Measurements from ENCODE around the gene SHTN1. TPM values are rescaled to one million over a fixed set of nuclear protein-coding genes. Genes with fewer than 3 reads are reported as not detected.

Gene SHTN1
- total and polyA plus RNA-seq, 10 of the 15 experiments (the other 5 are each of a cell fraction or from before 2014, with no cell fraction given): 0.79 to 4.0 (median 2.0) TPM

DNA sequence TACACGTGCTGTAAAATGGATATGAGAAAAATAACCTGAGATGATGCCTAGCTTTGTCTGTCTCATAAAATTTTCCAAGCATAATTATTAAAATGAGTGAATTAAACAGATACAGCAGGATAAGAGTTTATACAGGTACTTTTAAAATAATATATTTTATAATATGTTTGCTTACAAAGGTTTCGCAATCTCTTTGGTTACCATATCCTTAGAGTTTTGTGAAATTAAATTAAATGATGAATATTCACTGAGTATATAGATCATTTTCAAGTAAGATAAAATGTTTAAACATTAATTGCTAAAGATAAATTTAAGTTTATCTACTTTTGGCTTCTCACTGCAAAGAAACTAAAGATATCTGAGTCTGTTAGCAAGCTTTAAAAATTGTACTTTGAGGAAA, 11.4 kb downstream of the SHTN1 start (continued):
- no peak for TF ChIP-seq ATF7 (IDR thresholded peaks at IDR 0.05; ENCODE audit: low read depth)
- TF ChIP-seq WRNIP1 (IDR thresholded peaks at IDR 0.05; ENCODE audit: borderline replicate concordance, low read depth, low read length): no peak
- TF ChIP-seq HDAC6 (IDR thresholded peaks at IDR 0.05; ENCODE audit: unreplicated experiment): no peak
- TF ChIP-seq NR2F1 (conservative IDR thresholded peaks at IDR 0.05): no peak
- no peak for TF ChIP-seq SREBF2 (IDR thresholded peaks at IDR 0.05; ENCODE audit: low read length)
- no peak for TF ChIP-seq ZNF622 (IDR thresholded peaks at IDR 0.05)

DNA sequence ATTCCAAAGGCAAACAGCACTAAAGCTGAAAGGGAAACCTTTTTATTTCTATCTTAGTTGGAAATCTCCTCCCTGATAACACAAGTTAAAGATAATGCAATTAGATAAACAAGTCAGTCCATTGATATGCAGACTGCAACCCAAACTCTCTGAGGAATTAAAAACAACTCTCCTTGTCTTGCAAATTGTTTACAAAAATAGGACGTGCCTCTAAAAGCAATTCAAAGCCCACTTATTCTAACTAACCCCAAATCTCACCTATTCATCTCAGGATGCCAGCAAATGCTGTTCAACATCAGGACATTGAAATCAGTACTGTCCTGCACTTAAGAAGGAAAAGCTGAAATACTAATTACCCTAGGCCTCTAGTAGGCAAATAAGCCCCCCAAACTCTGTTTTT, 12.8 kb downstream of the SHTN1 start:
- H3K79me2 ChIP-seq (ENCODE audit: control insufficient read depth, insufficient read depth, low read length): no peaks in the 10 kb centered on the region
- TF ChIP-seq, protein P1, sequence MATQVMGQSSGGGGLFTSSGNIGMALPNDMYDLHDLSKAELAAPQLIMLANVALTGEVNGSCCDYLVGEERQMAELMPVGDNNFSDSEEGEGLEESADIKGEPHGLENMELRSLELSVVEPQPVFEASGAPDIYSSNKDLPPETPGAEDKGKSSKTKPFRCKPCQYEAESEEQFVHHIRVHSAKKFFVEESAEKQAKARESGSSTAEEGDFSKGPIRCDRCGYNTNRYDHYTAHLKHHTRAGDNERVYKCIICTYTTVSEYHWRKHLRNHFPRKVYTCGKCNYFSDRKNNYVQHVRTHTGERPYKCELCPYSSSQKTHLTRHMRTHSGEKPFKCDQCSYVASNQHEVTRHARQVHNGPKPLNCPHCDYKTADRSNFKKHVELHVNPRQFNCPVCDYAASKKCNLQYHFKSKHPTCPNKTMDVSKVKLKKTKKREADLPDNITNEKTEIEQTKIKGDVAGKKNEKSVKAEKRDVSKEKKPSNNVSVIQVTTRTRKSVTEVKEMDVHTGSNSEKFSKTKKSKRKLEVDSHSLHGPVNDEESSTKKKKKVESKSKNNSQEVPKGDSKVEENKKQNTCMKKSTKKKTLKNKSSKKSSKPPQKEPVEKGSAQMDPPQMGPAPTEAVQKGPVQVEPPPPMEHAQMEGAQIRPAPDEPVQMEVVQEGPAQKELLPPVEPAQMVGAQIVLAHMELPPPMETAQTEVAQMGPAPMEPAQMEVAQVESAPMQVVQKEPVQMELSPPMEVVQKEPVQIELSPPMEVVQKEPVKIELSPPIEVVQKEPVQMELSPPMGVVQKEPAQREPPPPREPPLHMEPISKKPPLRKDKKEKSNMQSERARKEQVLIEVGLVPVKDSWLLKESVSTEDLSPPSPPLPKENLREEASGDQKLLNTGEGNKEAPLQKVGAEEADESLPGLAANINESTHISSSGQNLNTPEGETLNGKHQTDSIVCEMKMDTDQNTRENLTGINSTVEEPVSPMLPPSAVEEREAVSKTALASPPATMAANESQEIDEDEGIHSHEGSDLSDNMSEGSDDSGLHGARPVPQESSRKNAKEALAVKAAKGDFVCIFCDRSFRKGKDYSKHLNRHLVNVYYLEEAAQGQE (IDR thresholded peaks at IDR 0.05; ENCODE audit: low read depth, low read length): no peak
- no peak for TF ChIP-seq NFXL1 (IDR thresholded peaks at IDR 0.05; ENCODE audit: borderline replicate concordance)
- no peak for TF ChIP-seq TCF3 (IDR thresholded peaks at IDR 0.05; ENCODE audit: borderline replicate concordance, insufficient read depth, low read depth, low read length)
- TF ChIP-seq CHD1 (IDR thresholded peaks at IDR 0.05; ENCODE audit: low read depth, low read length): no peak
- TF ChIP-seq MXI1 (IDR thresholded peaks at IDR 0.05; ENCODE audit: low read depth, low read length): no peak
- TF ChIP-seq, protein P2, sequence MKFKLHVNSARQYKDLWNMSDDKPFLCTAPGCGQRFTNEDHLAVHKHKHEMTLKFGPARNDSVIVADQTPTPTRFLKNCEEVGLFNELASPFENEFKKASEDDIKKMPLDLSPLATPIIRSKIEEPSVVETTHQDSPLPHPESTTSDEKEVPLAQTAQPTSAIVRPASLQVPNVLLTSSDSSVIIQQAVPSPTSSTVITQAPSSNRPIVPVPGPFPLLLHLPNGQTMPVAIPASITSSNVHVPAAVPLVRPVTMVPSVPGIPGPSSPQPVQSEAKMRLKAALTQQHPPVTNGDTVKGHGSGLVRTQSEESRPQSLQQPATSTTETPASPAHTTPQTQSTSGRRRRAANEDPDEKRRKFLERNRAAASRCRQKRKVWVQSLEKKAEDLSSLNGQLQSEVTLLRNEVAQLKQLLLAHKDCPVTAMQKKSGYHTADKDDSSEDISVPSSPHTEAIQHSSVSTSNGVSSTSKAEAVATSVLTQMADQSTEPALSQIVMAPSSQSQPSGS (IDR thresholded peaks at IDR 0.05; ENCODE audit: low read length): no peak
- TF ChIP-seq PAX8 (IDR thresholded peaks at IDR 0.05): no peak
- TF ChIP-seq, protein P3, sequence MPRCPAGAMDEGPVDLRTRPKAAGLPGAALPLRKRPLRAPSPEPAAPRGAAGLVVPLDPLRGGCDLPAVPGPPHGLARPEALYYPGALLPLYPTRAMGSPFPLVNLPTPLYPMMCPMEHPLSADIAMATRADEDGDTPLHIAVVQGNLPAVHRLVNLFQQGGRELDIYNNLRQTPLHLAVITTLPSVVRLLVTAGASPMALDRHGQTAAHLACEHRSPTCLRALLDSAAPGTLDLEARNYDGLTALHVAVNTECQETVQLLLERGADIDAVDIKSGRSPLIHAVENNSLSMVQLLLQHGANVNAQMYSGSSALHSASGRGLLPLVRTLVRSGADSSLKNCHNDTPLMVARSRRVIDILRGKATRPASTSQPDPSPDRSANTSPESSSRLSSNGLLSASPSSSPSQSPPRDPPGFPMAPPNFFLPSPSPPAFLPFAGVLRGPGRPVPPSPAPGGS (IDR thresholded peaks at IDR 0.05; ENCODE audit: borderline replicate concordance, insufficient read depth, low read depth, low read length, poor library complexity, severe bottlenecking): no peak
- no peak for TF ChIP-seq YBX1 (IDR thresholded peaks at IDR 0.05)
- no peak for TF ChIP-seq NFYB (IDR thresholded peaks at IDR 0.05; ENCODE audit: insufficient read depth, low read depth, low read length)

More for the DNA sequence above, 12.8 kb downstream of the SHTN1 start:
- in situ Hi-C loops (cut with MboI) (no loop called here), intact Hi-C loops (cut with micrococcal nuclease; ENCODE audit: unreplicated experiment) (loop anchor here (10.0 kb wide), 1 partner anchor 183 kb away; no protein-coding TSS in a partner anchor)
- no peaks in the 10 kb centered on the region for H3K36me3 ChIP-seq (ENCODE audit: control insufficient read depth in 2 of 2, insufficient read depth in 2 of 2, low read length in 1 of 2)
- no peak overlapping the region for H2AFZ ChIP-seq (ENCODE audit: control insufficient read depth, low read depth, low read length)
- H3K9ac ChIP-seq (ENCODE audit: control insufficient read depth, insufficient read depth, low read length): no peak overlapping the region
- ATAC-seq (no peak), DNase-seq (ENCODE audit: low read depth, low spot score) (no peak), FAIRE-seq (no peak)
- no TSS peak for BruUV-seq (replicated peaks)
- H3K27me3 ChIP-seq (replicated peaks in 1 of 2; ENCODE audit: control insufficient read depth in 2 of 2, insufficient read depth in 2 of 2, low read length in 1 of 2): peaks cover 0 to 3% of the 10 kb centered on the region in 2 experiments; a peak in 1 of 4 replicates
- H4K20me1 ChIP-seq (ENCODE audit: control insufficient read depth, insufficient read depth): no peaks in the 10 kb centered on the region
- H3K27ac ChIP-seq (ENCODE audit: control insufficient read depth, insufficient read depth): no peak overlapping the region
- ChIA-PET CTCF (no interaction called here), POLR2A (no interaction called here), RAD21 (ENCODE audit: unreplicated experiment) (no interaction called here), SMC1A (ENCODE audit: uncharacterized antibody, unreplicated experiment) (no interaction called here)
- 0% methylated on average over 1 of the region's 1 CpG for WGBS (ENCODE audit: insufficient coverage, insufficient replicate concordance, low lambda C conversion rate, missing lambda C conversion rate)
- H3K4me2 ChIP-seq (ENCODE audit: control insufficient read depth, insufficient read depth): no peak overlapping the region
- H3K4me3 ChIP-seq: no peak overlapping the region
- no peaks in the 10 kb centered on the region for H3K4me1 ChIP-seq (ENCODE audit: control insufficient read depth, insufficient read depth, low read length)
- no peaks in the 10 kb centered on the region for H3K9me3 ChIP-seq (replicated peaks; ENCODE audit: control insufficient read depth, insufficient read depth, low read length)

Data from GM12878 (cell line).